COLO668 (cell line): ENCODE results near the gene VGLL4.
"Not testable (repeated sequence)": the region's sequence is repeated elsewhere in the genome, so short reads cannot be mapped to it uniquely, and the experiment has no call there.

ENCODE experiments used
- DNase-seq: peaks from one replicate; lab custom pipeline; 2025; ENCODE audit not compliant: unreplicated experiment; lab: John Stamatoyannopoulos, UW

Gene VGLL4

DNA sequence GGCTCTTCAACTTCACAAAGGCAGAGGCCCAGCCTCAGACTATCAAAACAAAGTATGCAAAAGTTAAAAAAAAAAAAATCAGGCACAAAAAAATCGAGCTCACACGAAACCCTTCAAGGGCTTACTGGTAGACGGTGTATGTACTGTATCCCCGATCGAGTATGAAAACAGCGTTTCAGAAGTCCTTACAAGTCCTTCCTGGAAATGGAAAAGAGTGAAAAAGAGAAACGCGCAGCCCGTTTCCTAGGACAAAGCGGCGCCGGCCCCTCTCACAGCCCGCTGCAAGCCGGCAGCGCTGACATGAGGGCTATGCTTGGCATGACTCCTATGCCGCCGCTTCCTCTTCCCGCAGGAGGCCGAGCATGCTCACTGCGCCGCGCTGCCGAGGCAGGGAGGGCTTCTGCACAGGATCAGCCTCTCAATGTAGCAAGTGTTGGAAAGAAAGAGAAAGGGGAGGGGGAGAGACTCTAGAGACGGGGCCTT, at the start of gene VGLL4:
VGLL4 (minus strand) TSS at position 311 of the 483 bp plus-strand sequence. CDS start 397 bp downstream, outside the sequence.
- DNase-seq: peak; percentile 74

GRCh38 chr3:11692532-11692813, 48.8 kb upstream of the VGLL4 start:
- DNase-seq: no peak

DNA sequence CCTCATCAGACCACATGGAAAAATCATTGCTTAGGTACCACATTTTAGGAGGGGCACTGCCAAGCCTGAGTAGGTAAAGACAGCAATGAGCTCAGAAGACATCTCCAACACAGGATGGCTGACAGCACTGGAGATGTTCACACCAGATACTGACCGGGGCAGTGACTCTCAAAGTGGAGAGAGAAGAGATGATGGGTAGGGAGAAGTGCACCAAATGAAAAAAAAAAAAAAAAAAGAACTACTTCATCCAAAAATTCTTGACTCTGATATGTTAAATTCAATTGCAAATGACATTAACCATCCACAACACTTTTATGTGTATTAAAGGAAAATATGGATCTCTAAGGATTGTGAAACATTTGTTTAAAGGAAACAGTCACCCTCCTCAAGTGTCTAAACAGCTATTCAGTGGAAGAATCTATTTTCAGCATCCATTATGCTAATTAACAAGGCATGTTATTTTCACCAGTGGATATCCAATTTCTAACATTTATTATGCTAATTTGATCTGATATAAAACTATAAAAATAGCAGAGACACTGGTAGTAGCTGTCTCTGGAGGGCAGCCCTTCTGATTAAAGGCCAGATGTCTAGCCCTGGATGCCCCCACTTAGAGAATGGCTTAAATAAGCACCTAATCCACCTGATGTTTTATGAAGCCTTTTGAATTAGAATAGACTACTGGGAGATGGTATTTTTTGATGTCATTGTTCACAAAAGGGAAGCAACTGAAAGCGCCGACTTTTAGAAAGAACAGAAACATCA, 48.2 kb upstream of the VGLL4 start:
- no peak for DNase-seq

DNA sequence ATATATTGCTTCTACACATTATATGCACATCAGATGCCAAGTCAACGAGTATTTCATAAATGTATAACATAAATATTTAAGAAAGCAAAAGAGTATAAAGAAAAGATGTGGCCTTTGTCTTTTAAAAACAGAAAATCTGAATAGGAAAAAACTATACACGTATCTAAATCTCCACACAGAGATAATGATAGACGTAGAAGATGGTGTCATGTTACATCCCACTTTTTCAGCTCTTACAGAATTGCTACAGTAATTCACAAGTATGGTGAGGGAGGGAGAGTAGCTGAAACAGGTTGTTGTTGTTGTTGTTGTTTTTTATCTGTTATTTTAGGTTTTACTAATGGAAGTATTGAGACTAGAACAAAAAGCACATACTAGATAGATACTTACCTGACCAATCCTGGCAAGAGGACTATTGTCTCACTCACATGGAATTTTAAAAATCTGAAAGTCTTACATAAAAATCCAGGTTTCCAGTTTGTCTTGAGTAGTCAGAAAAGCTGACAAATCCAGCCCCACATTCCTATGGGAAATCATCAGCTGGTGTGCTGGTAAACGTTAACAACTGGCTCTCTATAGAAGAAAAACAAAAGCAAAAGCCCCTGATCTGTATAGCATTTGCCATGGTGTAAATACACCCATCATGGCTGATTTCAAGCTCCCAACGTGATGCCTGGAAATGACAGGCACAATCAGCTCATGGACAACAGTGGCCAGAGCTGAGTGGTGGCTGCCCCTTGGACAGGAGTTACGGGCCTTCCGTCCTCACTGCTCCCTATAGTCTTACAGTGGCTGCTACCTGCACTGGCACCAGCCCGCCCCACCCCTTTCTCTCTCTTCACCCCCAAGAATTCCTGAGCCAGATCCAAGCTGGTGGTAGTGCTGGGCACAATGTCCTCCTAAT, 47.4 kb upstream of the VGLL4 start:
- no peak for DNase-seq

DNA sequence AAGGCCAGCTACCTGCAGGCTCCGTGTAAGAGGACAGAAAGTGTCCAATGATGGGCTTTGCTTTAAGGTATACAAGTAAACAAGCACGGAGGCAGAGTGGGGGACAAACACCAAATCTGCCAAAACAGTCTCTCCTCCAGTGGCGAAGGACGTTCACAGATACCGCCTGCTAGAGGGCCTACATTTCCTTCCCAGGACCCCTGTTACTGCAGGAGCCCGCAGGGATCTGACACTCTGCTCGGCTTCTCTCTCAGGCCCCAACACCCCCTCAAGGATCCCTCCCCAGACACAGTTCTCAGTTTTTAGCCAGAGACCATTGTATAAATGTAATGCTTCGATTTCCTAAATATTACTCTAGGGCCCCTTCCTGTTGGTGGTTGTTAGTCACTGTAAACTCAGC, 46.0 kb upstream of the VGLL4 start:
- no peak for DNase-seq

DNA sequence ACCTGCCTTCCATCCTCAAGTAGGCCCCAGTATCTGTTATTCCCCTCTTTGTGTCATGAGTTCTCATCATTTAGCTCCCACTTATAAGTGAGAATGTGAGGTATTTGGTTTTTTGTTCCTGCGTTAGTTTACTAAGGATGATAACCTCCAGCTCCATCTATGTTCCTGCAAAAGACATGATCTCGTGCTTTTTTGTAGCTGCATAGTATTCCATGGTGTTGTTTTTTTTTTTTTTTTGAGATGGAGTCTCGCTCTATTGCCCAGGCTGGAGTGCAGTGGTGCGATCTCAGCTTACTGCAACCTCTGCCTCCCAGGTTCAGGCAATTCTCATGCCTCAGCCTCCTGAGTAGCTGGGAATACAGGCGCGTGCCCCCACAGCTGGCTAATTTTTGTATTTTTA, 41.3 kb upstream of the VGLL4 start:
- not testable (repeated sequence) for DNase-seq

DNA sequence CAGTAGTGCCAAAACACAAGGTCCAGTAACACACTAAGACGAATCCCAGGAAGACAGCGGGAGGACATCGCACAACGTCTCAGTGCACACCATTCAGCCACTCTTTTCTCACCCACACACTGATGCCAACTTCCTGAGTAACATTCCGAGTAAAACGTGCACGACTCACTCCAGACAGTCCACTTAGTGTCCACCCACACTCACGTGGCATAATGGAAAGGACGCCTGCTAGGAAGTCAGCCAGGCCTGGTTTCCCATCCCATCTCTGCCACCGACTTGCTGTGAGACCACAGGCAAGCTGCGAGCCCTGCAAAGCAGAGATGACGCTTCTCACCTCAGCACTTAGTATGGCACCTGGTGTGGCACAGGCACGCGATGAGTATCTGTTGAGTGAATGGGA, 36.8 kb upstream of the VGLL4 start:
- no peak for DNase-seq

GRCh38 chr3:11679964-11680363, 36.2 kb upstream of the VGLL4 start:
- DNase-seq: no peak

- DNase-seq: no peak
These were observed 28.6 kb upstream of the VGLL4 start for GRCh38 chr3:11672363-11672762.

DNA sequence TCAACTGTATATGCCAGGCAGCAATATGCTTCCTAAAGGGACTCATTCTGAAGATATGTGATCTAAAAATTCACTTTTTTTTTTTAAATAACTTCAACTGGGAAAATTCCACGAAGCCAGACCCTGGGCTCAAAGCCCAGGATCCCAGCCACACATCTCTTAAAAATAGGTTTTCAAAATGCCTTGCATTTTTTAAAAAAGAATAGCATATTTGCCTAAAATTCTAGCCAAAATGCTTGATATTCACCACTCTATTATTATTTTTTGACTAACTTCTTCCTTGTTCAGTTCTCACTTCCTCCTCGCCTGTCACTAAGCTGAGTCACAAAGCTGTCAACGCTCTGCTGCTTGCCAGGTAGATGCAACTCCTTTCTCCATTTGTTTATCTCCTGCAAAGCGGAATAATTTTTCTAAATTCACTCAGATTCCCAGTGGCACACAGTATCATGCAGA, 28.0 kb upstream of the VGLL4 start:
- no peak for DNase-seq

DNA sequence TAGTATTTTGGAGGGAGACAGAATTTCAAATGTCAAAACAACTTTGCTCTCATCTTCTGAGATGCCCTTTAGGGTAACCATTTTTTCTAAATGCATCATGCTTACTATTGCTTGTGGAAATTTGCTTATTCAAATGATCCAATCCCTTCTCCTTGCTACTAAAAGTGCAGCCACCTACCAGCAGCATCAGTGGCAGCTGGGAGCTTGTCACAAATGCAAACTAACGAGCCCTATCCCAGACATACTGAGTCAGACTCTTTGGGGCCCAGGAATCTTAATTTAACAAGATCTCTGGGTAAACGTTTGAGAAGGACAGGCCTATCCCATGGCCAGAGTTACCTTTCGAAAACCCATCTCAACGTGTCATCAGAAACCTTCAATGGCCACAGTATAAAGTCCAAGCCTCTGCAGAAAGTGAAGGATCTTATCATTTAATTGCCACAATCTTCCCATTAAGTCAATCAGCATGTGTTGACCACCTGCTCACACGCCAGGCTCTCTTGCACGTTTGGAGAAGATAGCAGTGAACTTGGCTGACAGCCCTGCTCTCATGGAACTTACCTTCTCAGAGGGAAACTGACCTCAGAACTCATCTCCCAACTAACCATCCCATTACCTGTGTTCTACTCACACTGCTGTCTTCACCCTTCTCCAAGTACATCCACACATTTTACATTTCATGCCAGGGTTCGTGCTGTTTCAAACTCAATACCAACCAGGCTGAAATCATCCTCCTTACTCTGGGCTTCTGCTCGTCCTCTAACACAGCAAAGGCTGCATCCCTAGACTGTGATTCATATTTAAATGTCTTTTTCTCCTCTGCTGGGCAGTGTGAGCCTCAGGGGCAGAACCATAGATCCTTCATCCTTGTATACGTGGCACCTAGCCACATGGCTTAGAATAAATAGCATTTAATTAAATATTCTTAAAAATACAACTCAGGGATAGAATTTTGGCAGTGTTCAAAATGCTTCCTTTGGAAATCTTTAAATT, 24.8 kb upstream of the VGLL4 start:
- DNase-seq: no peak

DNA sequence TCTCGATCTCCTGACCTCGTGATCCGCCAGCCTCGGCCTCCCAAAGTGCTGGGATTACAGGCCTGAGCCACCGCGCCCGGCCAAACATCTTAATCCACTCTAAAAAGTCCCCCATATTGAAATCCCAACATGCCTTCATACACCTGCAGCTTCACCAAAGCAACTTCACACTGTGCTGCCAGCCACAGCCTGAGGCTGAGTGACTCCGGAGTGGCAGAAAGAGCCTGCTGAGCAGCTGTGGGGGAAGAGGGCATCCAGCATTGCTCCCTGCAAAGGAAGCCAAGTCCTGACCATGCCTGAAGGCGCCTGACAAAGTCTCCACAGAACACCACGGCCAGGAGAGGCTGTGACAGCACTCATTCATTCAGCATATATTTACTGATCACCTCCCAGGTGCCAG, 21.6 kb upstream of the VGLL4 start:
- no peak for DNase-seq

DNA sequence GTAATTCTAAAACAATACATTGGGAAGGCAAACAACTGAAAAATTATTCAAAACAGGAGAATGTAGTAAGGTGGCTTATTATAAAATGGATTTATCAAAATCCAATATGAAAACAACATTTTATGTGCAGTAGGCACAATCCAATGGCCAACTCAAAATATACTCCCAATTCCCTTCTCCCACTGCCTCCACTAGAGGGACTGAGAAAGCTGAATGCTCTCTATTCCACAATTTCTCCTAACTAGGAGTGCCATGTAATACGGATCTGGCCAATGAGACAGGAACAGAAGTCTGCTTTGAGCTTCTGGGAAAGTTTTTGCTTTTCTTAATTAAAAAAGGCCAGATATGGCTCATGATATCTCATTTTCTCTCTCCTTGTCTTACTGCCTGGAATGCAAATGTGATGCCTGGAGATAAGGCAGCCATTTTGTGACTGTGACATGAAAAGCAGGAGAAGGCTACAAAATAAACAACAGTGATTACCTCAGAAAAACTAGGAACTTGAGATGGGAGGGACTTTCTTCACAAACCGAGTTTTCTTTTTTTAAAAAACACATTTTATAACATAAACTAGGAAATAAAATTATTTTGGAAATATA, 18.8 kb upstream of the VGLL4 start:
- no peak for DNase-seq

DNA sequence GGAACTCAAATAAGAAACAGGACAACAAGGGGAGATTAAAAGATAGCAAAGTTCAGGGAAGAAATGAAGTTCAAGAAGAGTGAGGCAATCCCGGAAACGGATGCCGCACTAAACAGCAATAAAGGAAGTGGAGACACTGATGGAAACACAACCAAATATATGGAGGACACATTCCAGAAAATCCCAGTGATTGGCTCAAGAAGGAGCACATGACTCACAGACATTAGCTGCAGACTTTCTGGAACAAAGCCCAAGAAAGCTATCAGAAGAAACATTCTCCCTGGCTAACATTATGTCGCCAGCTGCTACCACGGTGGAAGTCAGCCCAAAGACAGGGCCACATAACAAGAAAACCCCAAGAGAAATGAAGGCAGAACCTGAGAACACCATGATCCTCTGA, 18.1 kb upstream of the VGLL4 start:
- DNase-seq: no peak

DNA sequence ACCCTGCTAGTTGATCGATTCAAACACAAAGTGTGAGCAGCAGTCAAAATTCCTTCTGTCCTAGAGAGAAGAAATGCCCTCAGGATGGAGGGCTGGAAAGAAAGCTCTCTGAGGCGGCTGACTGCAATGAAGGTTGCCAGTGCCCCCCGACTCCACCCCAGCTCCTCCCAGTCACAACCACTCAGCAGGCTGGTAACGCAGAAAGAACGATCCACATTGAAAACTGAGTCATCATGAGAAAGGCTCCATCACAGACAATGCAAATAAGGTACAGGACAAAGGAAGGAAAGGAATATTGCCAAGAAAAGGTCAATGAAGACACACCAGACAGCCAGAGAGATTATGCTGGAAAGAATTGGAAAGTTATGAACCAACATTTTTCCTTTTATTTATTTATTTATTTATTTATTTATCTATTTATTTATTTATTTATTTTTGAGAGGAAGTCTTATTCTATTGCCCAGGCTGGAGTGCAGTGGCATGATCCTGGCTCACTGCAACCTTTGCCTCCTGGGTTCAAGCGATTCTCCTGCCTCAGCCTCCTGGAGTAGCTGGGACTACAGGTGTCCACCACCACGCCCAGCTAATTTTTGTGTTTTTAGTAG, 17.4 kb upstream of the VGLL4 start:
- no peak for DNase-seq

DNA sequence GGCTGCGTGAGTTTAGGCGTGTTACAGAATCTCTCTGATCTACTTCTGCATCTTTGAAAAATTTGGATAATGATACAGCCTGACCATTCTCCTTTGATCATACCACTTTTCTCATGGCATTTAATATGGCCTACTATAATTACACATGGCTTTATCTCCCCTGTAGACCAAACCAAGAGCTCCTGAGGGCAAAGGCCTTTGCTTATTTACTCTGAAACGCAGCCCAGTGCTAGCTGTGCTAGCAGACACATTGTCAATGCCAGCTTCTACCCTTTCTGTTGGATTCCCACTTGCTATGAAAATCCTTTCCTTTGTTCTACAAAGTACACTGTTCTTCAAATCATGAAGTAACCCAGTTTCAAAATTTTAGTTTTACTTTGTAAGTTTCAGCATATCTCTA, 16.5 kb upstream of the VGLL4 start:
- peak; percentile 32 for DNase-seq

DNA sequence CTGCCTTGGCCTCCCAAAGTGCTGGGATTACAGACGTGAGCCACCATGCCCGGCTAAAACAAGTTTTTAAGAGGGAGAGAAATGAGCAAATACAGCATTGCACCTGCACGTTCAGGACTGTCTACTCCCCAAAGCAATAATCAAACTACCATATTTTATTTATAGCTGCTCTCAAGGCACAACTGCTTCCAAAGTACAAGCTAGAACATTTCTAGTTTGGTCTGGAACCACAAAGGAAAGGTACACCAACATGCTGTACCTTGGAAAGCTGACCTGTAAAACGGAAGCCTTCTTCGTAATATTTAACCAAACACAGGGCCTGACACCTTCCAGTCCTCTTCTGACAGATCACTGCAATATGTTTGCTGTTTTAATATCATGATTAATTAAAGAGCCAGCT, 14.5 kb upstream of the VGLL4 start:
- DNase-seq: no peak

DNA sequence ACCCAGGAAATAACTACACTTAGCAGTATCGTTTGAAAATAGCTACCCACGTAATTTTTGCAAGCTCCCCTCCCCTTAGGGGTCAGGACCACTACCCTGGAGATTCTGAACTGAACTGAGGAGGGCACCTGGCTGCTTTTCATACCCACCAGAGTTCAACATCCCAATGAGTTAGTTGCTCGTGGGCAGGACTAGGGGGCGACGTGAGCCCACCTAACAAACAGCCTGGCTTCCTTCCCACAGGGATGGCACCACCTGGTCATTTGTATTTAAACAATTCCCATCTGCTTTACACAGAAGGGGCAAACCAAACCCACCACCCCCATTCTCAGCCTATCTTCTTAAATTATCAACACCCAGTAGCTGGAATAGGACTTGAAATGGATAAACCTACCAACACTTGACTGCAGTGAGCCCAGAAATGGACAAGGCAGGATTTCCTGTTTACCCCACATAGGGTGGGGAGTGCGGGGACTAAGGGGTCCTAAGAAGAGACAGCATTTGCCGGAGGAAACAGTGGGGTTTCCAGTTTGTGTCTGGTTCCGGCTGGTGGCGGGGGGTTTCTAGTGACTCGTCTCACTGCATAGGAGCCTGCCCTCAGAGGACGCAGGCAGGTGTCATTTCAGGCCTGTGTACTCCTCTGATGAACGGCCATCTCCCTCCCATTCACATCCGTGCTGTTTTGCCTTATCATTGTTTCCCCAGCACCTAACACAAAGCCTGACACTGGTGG, 11.6 kb upstream of the VGLL4 start:
- DNase-seq: peak; percentile 6

GRCh38 chr3:11654166-11654565, 10.5 kb upstream of the VGLL4 start:
- DNase-seq: no peak
